GM18499 (cell line): ENCODE measurements around the gene LRP1.

ENCODE experiments used
- ATAC-seq: cut with Tn5 transposase; IDR thresholded peaks from one replicate; pipeline ENCODE4 v1.9.1; 2021; ENCODE audit warnings: moderate number of reproducible peaks; ENCODE audit not compliant: insufficient read depth, unreplicated experiment

The LRP1 gene

DNA sequence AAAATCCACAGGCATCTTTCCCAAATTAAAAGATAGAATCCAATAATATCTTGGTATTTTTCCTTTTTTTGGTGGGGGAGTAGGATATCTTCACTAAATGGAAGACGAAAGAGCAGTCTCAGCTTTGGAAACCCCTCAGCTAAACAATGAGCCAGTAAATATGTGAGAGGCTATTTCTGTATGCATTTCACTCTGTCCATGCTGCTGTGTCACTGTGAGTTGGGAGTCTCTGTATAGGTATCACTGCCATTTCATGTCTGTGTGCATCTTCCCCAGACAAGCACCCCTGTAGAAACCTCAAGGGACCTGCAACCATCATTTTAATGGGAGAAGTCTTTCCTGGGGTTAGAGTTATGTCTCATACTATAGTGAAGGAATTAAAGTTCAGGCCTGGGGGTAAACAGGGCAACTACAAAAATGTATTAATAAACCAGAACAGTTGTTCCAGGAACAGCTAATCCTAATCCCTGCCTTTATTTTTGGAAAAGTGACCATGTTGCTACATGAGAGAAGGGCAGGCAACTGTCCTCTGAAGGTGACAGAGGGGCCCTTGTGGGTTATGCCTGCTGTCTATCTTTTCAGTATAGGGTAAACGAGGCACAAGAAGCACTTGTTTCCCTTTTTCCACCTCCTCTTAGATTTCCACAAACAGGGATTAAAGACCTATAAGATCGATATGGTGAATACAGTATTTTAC, 134.0 kb downstream of the LRP1 start:
- ATAC-seq = no peak
